Cardiac fibroblast (primary cell): ENCODE measurements around the gene HSPBP1.
A peak's percentile ranks its signal among the peaks of the same experiment; 100 is the strongest.

Source experiments
- DNase-seq, 2 donors: peaks; one replicate each; pipeline versions ENCODE4 v3.0.0 to v3.0.0-alpha.2; 2010; ENCODE audit warnings: low read depth in 2 of 2
- H3K4me3 ChIP-seq, 2 donors: replicated peaks in 1 of 2; 1 replicate in 1 of 2; 2 replicates in 1 of 2; pipeline ENCODE4 v1.5.1; 2011; ENCODE audit warnings: low read depth in 2 of 2, low read length in 2 of 2, mild to moderate bottlenecking in 2 of 2, moderate library complexity in 1 of 2
- CTCF ChIP-seq: IDR thresholded peaks from one replicate; pipeline ENCODE4 v1.5.1; 2011; ENCODE audit warnings: low read depth, mild to moderate bottlenecking, low read length, inconsistent platforms

The HSPBP1 gene

GRCh38 chr19:55305491-55305890, 25.6 kb upstream of the HSPBP1 start:
- TF ChIP-seq CTCF, result no peak
- peak; percentile 27 to 41 for DNase-seq
- H3K4me3 ChIP-seq, result no peak overlapping the region

- H3K4me3 ChIP-seq, result no peak overlapping the region
- no peak for DNase-seq
Observed at GRCh38 chr19:55304980-55305379, 25.1 kb upstream of the HSPBP1 start.

GRCh38 chr19:55304279-55304978, 24.5 kb upstream of the HSPBP1 start:
- peak; percentile 27 to 59 for DNase-seq
- no peak for TF ChIP-seq CTCF
- no peak overlapping the region for H3K4me3 ChIP-seq

More at GRCh38 chr19:55304980-55305379, 25.1 kb upstream of the HSPBP1 start:
- TF ChIP-seq CTCF, result no peak

- no peak overlapping the region for H3K4me3 ChIP-seq
- no peak for TF ChIP-seq CTCF
- DNase-seq, result no peak
Observed at GRCh38 chr19:55303477-55303876, 23.6 kb upstream of the HSPBP1 start.

GRCh38 chr19:55302318-55302703, 22.4 kb upstream of the HSPBP1 start:
- H3K4me3 ChIP-seq, result peak overlapping the region in 1 of 2 donors; percentile 48
- TF ChIP-seq CTCF, result no peak

GRCh38 chr19:55301459-55302317, 21.8 kb upstream of the HSPBP1 start:
- H3K4me3 ChIP-seq, result peak overlapping the region; percentile 42 to 48
- peak; percentile 88 for TF ChIP-seq CTCF
- peak; percentile 76 to 77 for DNase-seq

More at GRCh38 chr19:55302318-55302703, 22.4 kb upstream of the HSPBP1 start:
- no peak for DNase-seq
